Caco-2 (cell line): Measurements from ENCODE around the gene FAM120AOS. TPM values are rescaled to one million over a fixed set of nuclear protein-coding genes. Genes with fewer than 3 reads are reported as not detected.
A peak's percentile ranks its signal among the peaks of the same experiment; 100 is the strongest.

ENCODE experiments used
- BruUV-seq: library from RNA; stranded (reverse); fragments of 400-500 nt; replicated peaks from 2 replicates; lab custom pipeline; 2021; lab: Mats Ljungman, UMichigan
- CTCF ChIA-PET: fragments of 300-600 bp; sonication (Branson Sonifier 250); formaldehyde crosslinking; loops from one replicate; lab custom pipeline; 2022; ENCODE audit warnings: antibody characterized with exemption; lab: Charles Lee
- POLR2A ChIA-PET: fragments of 300-600 bp; sonication (Branson Sonifier 250); formaldehyde crosslinking; loops from one replicate; lab custom pipeline; 2022; ENCODE audit warnings: antibody characterized with exemption; lab: Charles Lee
- DNase-seq, 2 experiments: peaks; one replicate each; pipeline versions ENCODE4 v3.0.0 to v3.0.0-alpha.2; 2020 to 2022
- H3K27me3 ChIP-seq: replicated peaks from 2 replicates; pipeline ENCODE4 v1.6.0; 2011; ENCODE audit warnings: low read length; ENCODE audit not compliant: control insufficient read depth, insufficient read depth
- H3K36me3 ChIP-seq: 2 replicates; pipeline ENCODE4 v1.5.1; 2011; ENCODE audit warnings: low read length; ENCODE audit not compliant: control insufficient read depth, insufficient read depth
- H3K4me1 ChIP-seq: fragments of 250-450 bp; sonication (Bioruptor Pico); 2 replicates; pipeline ENCODE4 v1.5.1; 2020; ENCODE audit warnings: mild to moderate bottlenecking
- H3K4me3 ChIP-seq: 2 replicates; pipeline ENCODE4 v1.5.1; 2011; ENCODE audit warnings: low read depth, mild to moderate bottlenecking, control low read depth, low read length
- H3K9me3 ChIP-seq: fragments of 250-450 bp; sonication (Bioruptor Pico); 2 replicates; pipeline ENCODE4 v1.5.1; 2020; ENCODE audit warnings: mild to moderate bottlenecking, moderate library complexity
- H3K27ac Mint-ChIP-seq: one replicate; pipeline ENCODE4 v1.8.0; 2022; ENCODE audit warnings: mixed read lengths; ENCODE audit not compliant: unreplicated experiment
- H3K27me3 Mint-ChIP-seq: one replicate; pipeline ENCODE4 v1.8.0; 2022; ENCODE audit warnings: mixed read lengths; ENCODE audit not compliant: insufficient read depth, unreplicated experiment
- H3K36me3 Mint-ChIP-seq: one replicate; pipeline ENCODE4 v1.8.0; 2022; ENCODE audit warnings: mild to moderate bottlenecking, mixed read lengths; ENCODE audit not compliant: insufficient read depth, unreplicated experiment
- H3K4me1 Mint-ChIP-seq: one replicate; pipeline ENCODE4 v1.8.0; 2022; ENCODE audit warnings: low read depth, mixed read lengths; ENCODE audit not compliant: unreplicated experiment
- H3K4me3 Mint-ChIP-seq: one replicate; pipeline ENCODE4 v1.8.0; 2022; ENCODE audit warnings: mild to moderate bottlenecking, moderate library complexity, mixed read lengths; ENCODE audit not compliant: unreplicated experiment
- H3K9me3 Mint-ChIP-seq: one replicate; pipeline ENCODE4 v1.8.0; 2022; ENCODE audit warnings: mixed read lengths; ENCODE audit not compliant: unreplicated experiment
- intact Hi-C: fragments of 100-400 bp; cut with micrococcal nuclease; formaldehyde crosslinking; loops from one replicate; pipeline ENCODE4 v1.10.0; 2022; ENCODE audit not compliant: unreplicated experiment
- total RNA-seq: library from RNA; stranded (reverse); gene quantifications from 2 replicates; pipeline ENCODE4 v1.2.3, GENCODE V29; 2022
- TF ChIP-seq, protein P1 (sequence below), 2 experiments: fragments of 200-600 bp in 1 of 2; IDR thresholded peaks; 1 replicate in 1 of 2; 2 replicates in 1 of 2; pipeline versions ENCODE4 v1.5.1 to v1.8.0; 2011 to 2022; ENCODE audit warnings: antibody characterized with exemption in 1 of 2, control low read depth in 1 of 2, inconsistent platforms in 1 of 2, low read depth in 1 of 2, low read length in 1 of 2, mild to moderate bottlenecking in 1 of 2, moderate library complexity in 1 of 2; ENCODE audit not compliant: insufficient read depth in 1 of 2, severe bottlenecking in 1 of 2, unreplicated experiment in 1 of 2

Gene FAM120AOS
- total RNA-seq, 1 experiment from 2014 or later: 36.0 TPM

DNA sequence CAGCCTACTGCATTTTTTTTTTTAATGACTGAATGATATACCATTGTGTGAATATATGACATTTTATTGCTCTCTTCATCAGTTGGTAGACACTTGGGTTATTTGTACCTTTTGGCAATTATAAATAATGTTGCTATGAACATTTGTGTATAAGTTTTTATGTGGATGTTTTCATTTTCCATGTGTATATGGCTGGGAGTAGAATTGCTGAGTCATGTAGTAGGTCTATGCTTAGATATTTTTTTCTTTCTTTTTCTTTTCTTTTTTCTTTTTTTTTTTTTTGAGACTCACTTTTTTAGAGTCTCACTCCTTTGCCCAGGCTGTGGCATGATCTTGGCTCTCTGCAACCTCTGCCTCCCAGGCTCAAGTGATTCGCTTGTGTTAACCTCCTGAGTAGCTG is 32.9 kb upstream of the FAM120AOS start:
- Histone ChIP-seq H3K4me1 (no peaks in the 10 kb centered on the region), H3K27me3 (no peaks in the 10 kb centered on the region), H3K36me3 (no peaks in the 10 kb centered on the region), H3K9me3 (no peaks in the 10 kb centered on the region), H3K4me3 (no peak overlapping the region)
- ChIA-PET POLR2A (no interaction called here), CTCF (no interaction called here)
- TF ChIP-seq, protein P1, sequence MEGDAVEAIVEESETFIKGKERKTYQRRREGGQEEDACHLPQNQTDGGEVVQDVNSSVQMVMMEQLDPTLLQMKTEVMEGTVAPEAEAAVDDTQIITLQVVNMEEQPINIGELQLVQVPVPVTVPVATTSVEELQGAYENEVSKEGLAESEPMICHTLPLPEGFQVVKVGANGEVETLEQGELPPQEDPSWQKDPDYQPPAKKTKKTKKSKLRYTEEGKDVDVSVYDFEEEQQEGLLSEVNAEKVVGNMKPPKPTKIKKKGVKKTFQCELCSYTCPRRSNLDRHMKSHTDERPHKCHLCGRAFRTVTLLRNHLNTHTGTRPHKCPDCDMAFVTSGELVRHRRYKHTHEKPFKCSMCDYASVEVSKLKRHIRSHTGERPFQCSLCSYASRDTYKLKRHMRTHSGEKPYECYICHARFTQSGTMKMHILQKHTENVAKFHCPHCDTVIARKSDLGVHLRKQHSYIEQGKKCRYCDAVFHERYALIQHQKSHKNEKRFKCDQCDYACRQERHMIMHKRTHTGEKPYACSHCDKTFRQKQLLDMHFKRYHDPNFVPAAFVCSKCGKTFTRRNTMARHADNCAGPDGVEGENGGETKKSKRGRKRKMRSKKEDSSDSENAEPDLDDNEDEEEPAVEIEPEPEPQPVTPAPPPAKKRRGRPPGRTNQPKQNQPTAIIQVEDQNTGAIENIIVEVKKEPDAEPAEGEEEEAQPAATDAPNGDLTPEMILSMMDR (IDR thresholded peaks at IDR 0.05; ENCODE audit: insufficient read depth in 1 of 2, low read depth in 1 of 2, low read length in 1 of 2, severe bottlenecking in 1 of 2, unreplicated experiment in 1 of 2): no peak
- DNase-seq: no peak
- Mint-ChIP-seq H3K36me3 (peaks cover 5% of the 10 kb centered on the region), H3K4me1 (no peaks in the 10 kb centered on the region), H3K27ac (no peak overlapping the region), H3K4me3 (no peak overlapping the region), H3K27me3 (no peaks in the 10 kb centered on the region), H3K9me3 (no peaks in the 10 kb centered on the region)
- intact Hi-C loops: no loop called here
- BruUV-seq: no TSS peak

DNA sequence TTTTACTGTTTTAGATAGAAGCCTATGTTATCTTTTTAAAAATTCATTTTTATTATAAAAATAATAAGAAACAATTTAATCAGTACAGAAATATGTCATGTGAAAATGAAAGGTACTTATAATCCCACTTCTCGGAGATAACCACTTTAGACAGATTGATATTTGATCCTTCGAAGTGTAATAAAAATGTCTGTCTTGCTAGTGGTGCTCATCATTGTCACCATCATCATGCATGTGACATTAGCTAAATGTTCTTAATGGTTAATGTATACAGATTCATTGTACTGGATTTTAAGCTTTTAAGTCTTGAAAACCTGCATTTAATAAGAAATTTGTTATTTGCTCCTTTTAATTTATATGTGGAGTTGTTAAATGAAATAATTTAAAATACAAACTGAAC is 30.1 kb upstream of the FAM120AOS start:
- Mint-ChIP-seq H3K4me3 (no peak overlapping the region), H3K4me1 (no peaks in the 10 kb centered on the region), H3K36me3 (peaks cover 9% of the 10 kb centered on the region), H3K27ac (no peak overlapping the region), H3K9me3 (no peaks in the 10 kb centered on the region), H3K27me3 (no peaks in the 10 kb centered on the region)
- Histone ChIP-seq H3K4me1 (no peaks in the 10 kb centered on the region), H3K27me3 (no peaks in the 10 kb centered on the region), H3K4me3 (no peak overlapping the region), H3K9me3 (no peaks in the 10 kb centered on the region), H3K36me3 (no peaks in the 10 kb centered on the region)
- intact Hi-C loops: no loop called here
- no TSS peak for BruUV-seq
- TF ChIP-seq, protein P1 (IDR thresholded peaks at IDR 0.05; ENCODE audit: insufficient read depth in 1 of 2, low read depth in 1 of 2, low read length in 1 of 2, severe bottlenecking in 1 of 2, unreplicated experiment in 1 of 2): no peak
- CTCF ChIA-PET: no interaction called here
- POLR2A ChIA-PET: no interaction called here
- DNase-seq: no peak

DNA sequence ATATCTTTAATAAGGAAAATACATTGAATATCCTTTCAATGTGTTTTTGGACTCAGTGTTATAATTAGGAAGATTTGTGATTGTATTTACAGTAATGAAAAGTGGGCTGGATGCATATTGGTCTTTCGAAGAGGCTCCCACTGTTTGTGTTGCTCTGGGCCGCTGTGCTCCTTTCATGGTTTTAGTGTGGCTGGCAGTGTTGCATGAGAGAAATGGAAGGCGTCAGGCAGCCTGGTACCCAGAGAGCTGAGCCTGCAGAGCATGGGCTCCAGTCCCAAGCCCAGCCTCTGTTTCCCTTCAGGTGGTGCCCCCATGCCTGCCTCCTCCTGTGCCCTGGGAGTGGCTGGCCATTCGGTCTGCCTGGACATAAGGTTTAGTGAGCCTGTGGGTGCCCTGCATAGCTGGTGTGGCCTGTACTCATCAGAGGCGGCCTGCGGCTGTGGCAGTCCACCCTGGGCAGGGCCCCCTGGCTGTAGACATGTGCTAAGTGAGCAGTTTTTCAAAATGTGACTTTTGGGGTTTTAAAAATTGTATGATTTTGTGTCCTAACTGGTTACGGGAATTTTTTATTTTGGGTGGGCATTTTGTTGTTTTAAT is 27.4 kb upstream of the FAM120AOS start:
- H3K27me3 ChIP-seq: no peaks in the 10 kb centered on the region
- Mint-ChIP-seq H3K27ac (no peak overlapping the region), H3K27me3 (no peaks in the 10 kb centered on the region), H3K4me3 (no peak overlapping the region), H3K4me1 (no peaks in the 10 kb centered on the region), H3K9me3 (no peaks in the 10 kb centered on the region), H3K36me3 (peaks cover 16% of the 10 kb centered on the region)
- no peaks in the 10 kb centered on the region for H3K4me1 ChIP-seq
- POLR2A ChIA-PET: no interaction called here
- TF ChIP-seq, protein P1 (IDR thresholded peaks at IDR 0.05; ENCODE audit: insufficient read depth in 1 of 2, low read depth in 1 of 2, low read length in 1 of 2, severe bottlenecking in 1 of 2, unreplicated experiment in 1 of 2): no peak
- BruUV-seq: no TSS peak
- intact Hi-C loops: no loop called here
- no peak overlapping the region for H3K4me3 ChIP-seq
- H3K9me3 ChIP-seq: no peaks in the 10 kb centered on the region
- H3K36me3 ChIP-seq: no peaks in the 10 kb centered on the region
- DNase-seq: peak in 1 of 2 experiments; percentile 3
- CTCF ChIA-PET: no interaction called here
